DMS53 (cell line): Measurements from ENCODE around the gene SCUBE2.

ENCODE experiments used
- DNase-seq: peaks from one replicate; lab custom pipeline; 2025; lab: John Stamatoyannopoulos, UW

The SCUBE2 gene

GRCh38 chr11:9073466-9074225 is 17.8 kb downstream of the SCUBE2 start:
- DNase-seq: no peak

GRCh38 chr11:9072626-9073176 is 18.7 kb downstream of the SCUBE2 start:
- no peak for DNase-seq

- DNase-seq: no peak
Observed at GRCh38 chr11:9071692-9072091, 19.7 kb downstream of the SCUBE2 start.

DNA sequence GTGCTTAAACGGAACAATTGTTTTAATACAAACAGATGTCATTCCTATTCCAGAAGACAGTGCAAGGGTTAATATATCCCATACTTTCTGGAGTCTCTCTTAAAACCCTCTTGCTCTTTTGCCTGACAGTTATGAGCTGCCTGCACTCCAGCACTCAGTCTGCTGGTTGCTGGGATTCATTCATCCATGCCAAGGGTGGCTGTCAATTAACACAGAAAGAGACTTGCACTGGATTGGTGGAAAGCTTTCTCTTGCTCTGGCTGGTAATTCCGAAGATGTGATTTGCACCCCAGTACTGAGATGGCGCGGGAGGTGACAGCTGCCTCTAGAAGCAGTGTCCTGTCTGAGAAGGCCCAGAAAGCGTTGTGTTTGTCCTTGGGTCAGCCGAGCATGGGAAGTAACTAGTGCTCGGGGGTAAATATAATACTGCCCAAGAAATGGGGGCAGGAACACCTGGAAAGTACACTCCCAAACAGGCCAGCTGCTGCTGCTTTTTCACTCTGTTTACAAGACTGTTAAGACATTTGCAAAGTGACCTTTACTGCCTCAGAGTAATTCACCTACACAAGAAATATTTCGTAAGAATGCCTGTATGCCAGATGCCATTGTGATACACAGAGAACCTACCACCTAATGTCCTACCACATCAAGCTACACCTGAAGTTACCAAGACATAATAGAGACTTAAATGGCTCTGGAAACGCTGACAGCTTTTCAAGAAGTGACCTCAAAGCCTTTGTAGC is 20.5 kb downstream of the SCUBE2 start:
- no peak for DNase-seq

GRCh38 chr11:9069862-9070470 is 21.4 kb downstream of the SCUBE2 start:
- no peak for DNase-seq

DNA sequence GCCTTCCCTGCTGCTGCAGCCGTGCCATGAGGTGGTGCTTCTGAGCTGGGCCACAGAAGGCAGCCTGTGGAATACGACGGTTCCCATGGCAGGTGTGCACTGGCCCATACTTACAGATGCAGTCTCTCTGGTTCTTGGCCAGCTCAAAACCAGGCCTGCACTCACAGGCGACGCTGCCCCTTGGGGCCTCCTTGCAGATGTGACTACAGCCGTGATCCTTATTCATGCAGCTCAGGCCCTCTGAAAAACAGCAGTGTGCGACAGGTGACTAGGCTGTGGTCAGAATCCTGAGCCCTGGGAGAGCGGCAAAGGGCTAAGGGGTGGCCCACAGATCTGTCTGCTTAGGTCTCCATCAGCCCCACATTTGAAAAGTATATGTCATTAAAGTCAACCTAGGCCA is 22.1 kb downstream of the SCUBE2 start:
- DNase-seq: no peak

DNA sequence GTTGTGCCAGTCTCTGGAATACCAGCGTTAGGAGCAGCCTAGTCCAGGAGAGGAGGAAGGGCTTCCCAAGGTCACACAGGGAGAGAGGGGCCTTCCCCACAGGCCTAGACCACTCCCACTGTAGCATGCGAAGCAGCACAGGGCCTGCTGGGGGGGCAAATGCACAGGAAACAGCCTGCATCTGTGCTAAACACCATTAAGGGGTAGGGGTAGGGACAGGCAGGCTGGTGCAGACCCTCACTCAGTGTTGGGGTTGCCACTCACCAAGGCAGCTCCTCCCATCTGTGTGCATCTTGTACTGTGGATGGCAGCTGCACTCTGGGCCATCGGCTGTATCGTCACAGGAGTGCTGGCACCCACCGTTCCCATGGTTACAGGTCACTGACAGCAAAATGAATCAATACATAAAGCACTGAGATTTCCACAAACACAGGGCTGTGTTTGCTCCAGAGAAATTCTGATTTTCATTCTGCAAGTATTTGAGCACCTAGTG is 24.9 kb downstream of the SCUBE2 start:
- peak; percentile 69 for DNase-seq

- peak; percentile 24 for DNase-seq
Observed at GRCh38 chr11:9065607-9066432, 25.6 kb downstream of the SCUBE2 start.

GRCh38 chr11:9061807-9062206 is 29.6 kb downstream of the SCUBE2 start:
- DNase-seq: no peak

DNA sequence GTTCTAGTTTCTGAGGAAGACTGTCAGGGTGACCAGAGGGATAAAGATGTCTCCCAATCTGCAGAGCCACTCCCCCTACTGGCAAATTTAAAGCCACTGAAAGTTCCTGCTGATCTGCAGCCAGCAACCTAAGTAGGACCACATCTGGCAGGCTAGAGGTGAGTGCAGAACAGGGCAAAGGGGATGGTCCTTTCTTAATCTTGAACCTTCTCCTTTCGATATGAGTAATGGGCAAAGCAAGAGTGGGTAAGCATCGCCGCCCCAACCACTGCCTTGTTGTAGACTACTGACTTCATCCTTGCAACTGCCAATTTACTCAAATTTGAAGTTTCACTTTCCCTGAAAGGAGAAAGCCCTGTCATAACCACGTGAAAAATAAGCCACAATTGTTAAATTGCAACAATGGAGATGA is 30.7 kb downstream of the SCUBE2 start:
- DNase-seq: peak; percentile 23

DNA sequence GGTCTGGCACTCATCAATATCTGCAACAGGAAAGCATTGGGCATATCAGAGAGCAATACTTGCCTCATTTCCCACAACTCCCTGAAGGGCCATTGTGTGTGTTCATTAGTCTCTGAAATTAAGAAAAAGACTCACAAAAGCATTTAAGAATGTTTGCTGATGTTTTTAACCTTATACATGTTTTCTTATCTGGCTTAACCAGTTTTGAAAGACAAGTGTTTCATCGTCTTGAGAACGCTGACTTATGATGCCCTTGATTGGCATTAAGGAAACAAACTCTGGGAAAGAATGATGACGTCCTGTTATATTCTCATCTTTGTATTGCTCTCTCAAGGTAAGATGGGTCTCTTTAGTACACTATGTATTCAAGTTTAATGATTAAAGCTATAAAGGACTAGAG is 32.0 kb downstream of the SCUBE2 start:
- DNase-seq: no peak

- DNase-seq: no peak
Observed at GRCh38 chr11:9057888-9058287, 33.5 kb downstream of the SCUBE2 start.

GRCh38 chr11:9057007-9057406 is 34.4 kb downstream of the SCUBE2 start:
- no peak for DNase-seq

- no peak for DNase-seq
Observed at GRCh38 chr11:9056467-9056866, 34.9 kb downstream of the SCUBE2 start.

DNA sequence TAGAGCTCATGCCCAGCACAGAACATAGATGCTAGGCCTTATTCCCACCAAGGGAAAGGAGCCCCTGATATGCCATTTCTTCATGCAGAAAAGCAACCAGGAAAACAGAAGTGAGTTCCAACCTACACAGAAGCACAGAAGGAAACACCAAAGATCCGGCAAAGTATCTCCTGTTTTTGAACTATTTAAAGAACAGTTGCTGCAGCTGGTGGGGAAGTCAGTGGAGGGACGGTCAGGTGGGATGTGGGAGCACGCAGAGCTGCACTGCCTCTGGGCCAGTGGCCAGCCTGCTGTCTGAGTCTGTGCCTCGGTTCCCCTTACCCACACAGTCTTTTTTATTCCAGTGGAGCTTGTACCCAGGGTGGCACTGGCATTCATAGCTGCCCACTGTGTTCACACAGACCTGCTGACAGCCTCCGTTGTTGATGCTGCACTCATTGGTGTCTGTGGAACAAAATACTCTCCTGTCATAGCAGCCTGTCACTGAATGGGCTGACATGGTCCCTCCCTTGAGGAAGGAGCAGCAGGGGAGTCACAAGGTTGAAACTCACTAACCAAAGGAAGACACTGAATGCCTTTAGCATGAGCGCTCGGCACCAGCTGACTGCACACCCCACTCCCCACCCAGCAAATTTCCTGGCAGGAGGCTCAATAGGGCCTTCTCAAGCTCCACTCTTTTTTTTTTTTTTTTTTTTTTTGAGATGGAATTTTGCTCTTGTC is 37.9 kb downstream of the SCUBE2 start:
- no peak for DNase-seq

GRCh38 chr11:9052316-9052715 is 39.1 kb downstream of the SCUBE2 start:
- DNase-seq: no peak

GRCh38 chr11:9049959-9050358 is 41.4 kb downstream of the SCUBE2 start:
- no peak for DNase-seq

GRCh38 chr11:9047964-9048523 is 43.4 kb downstream of the SCUBE2 start:
- no peak for DNase-seq

DNA sequence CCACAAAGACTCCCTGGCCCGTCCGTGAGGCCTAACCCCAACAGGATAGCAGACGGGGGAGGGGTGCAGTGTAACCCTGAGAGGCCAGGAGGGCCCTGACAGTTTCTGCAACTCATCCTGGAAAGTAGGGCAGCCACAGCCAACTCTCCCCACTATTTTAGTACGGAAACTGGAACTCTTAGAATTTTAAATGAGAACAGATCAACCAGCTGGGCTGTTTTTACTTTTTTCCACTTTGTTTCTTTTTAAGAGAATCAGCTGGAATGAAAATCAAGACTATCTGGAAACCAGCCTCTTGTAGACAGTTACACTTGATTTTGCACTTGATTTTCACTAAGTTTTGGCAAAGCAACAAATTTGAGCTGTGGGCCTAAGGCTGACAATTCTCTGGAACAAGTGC is 44.9 kb downstream of the SCUBE2 start:
- no peak for DNase-seq

GRCh38 chr11:9042488-9042887 is 48.9 kb downstream of the SCUBE2 start:
- DNase-seq: no peak

- DNase-seq: no peak
Observed at GRCh38 chr11:9041747-9042146, 49.7 kb downstream of the SCUBE2 start.
